ENCODE measurements around the gene MCRIP1.

The MCRIP1 gene

GRCh38 chr17:81865733-81866439, 32.8 kb upstream of the MCRIP1 start:
- DNase-seq (ENCODE audit: extremely low read depth, low read depth), result no peak
- TF ChIP-seq CTCF (IDR thresholded peaks at IDR 0.05; ENCODE audit: low read depth, low read length), result no peak

DNA sequence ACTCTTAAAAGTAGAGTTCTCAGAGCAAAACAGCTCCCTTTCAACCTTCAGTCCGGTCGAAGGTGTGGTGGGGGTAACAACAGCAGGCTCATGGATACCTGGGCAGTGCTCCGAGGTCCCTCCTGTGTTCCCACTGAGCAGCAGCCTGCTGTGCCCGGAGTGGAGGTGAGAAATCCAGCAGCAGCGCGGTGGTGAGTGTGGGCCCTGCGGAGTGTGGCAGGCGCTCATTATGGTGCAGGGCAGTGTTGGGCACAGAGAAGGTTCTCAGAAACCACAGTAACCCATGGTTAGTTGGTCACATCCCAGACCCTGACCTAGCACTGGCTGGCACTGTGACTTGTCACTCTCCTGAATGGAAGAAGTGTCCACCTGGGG, 32.3 kb upstream of the MCRIP1 start:
- no peak for TF ChIP-seq CTCF (IDR thresholded peaks at IDR 0.05; ENCODE audit: low read depth, low read length)
- DNase-seq (ENCODE audit: extremely low read depth, low read depth), result no peak

- no peak for TF ChIP-seq CTCF (IDR thresholded peaks at IDR 0.05; ENCODE audit: low read depth, low read length)
- DNase-seq (ENCODE audit: extremely low read depth, low read depth), result no peak
These were observed 31.0 kb upstream of the MCRIP1 start for GRCh38 chr17:81863833-81864768.

- TF ChIP-seq CTCF (IDR thresholded peaks at IDR 0.05; ENCODE audit: low read depth, low read length), result no peak
- DNase-seq (ENCODE audit: extremely low read depth, low read depth), result no peak
These were observed 30.1 kb upstream of the MCRIP1 start for GRCh38 chr17:81863123-81863675.

DNA sequence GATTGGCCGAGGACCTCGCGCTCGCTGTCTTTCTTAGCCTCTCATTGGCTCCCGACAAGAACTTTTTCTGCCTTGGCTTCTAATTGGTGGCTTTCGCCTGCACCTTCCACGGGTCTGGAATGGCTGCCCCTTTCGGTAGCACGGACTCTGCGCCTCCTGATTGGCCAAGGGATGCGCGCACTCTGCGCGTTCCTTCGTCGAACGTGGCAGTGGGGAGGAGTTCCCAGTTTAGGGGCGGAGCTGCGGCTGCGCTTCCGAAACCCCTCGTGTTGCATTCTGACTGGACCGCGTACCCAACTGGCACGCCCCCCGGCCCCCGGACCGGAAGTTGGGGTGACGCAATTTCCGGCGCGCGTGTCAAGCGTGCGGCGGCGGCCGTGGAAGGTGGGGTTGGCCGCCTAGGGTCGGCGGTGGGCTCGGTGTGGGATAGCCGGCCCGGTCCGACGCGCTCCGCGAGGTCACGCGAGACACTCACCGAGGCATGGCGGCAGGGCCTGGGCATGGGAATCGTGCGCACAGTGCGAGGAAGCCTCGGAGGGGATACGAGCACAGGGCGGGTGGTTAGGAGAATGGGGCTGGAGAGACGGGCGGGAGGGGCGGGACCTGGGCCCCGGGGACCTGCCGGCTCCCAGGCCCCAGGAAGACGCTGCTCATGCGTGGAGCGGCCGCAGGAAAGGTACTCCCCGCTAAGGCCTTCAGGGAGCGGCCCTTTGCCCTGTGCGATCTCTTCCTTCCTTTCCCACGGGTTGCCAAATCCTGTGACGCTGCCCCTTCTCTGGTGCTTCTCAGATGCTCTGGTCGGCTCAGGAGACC, 27.9 kb upstream of the MCRIP1 start:
- peak; percentile 100 for DNase-seq (ENCODE audit: extremely low read depth, low read depth)
- no peak for TF ChIP-seq CTCF (IDR thresholded peaks at IDR 0.05; ENCODE audit: low read depth, low read length)

- DNase-seq (ENCODE audit: extremely low read depth, low read depth), result no peak
- no peak; the same call in 1 of the 2 replicates for TF ChIP-seq CTCF (IDR thresholded peaks at IDR 0.05; ENCODE audit: low read depth, low read length)
These were observed 27.0 kb upstream of the MCRIP1 start, which contains the start of gene P4HB for GRCh38 chr17:81859906-81860755. TSS of gene P4HB (minus strand) at chr17:81860535. CDS start at chr17:81860471, 64 bp downstream.
